ENCODE results near the gene PRR13. TPM values are rescaled to one million over a fixed set of nuclear protein-coding genes. Genes with fewer than 3 reads are reported as not detected.
A peak's percentile ranks its signal among the peaks of the same experiment; 100 is the strongest.

PRR13 gene
- total and polyA plus RNA-seq, 9 of the 15 experiments (the other 6 are each of a cell fraction or from before 2014, with no cell fraction given) = 117 to 835 (median 285) TPM

DNA sequence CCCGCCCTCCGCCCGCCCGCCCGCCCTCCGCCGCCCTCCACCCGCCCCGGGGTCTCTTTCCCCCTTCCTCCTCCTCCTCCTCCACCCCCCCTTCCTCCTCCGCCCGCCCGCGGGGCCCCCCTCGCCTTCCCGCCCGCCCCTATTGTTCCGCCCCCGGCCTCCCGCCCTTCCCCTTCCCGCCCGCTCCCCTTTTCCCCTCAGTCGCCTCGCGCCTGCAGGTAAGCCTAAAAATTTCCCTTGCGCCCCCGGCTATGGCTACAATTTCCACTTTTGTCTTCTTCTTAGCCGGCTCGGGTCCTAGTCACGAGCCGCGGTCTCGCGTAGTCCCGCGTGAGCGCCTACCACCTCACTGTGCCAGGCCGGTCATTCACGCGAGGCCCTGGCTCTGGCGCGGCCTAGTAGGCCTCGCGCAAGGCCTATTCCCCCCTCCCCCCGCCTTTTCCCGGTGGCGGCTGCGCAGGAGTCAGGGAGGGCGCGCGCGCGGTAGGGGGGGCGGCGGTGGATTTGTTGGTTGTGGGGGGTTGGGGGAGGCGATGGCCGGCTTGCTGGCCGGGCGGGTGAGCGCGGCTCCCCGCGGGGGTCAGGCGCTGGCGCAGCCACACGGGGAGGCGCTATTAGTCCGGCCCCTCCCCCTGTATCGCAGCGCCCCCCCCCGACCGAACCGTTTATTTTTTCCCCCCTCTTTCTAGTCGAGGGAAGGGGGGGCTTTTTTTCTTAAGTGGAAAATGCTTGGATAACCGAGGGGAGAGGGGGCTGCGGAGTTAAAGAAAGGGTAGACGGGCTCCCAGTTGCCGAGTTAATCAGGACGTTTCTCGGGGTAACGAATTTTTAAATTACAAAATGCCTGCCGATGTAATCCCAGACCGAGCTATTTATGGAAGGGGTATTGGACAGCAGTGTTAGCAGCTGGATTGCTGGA lies 10.9 kb downstream of the PRR13 start (continued):
- TF ChIP-seq, protein P1, sequence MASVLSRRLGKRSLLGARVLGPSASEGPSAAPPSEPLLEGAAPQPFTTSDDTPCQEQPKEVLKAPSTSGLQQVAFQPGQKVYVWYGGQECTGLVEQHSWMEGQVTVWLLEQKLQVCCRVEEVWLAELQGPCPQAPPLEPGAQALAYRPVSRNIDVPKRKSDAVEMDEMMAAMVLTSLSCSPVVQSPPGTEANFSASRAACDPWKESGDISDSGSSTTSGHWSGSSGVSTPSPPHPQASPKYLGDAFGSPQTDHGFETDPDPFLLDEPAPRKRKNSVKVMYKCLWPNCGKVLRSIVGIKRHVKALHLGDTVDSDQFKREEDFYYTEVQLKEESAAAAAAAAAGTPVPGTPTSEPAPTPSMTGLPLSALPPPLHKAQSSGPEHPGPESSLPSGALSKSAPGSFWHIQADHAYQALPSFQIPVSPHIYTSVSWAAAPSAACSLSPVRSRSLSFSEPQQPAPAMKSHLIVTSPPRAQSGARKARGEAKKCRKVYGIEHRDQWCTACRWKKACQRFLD (CRISPR knock-in tag; IDR thresholded peaks at IDR 0.05) = peak; percentile 69; the same call in 1 of the 2 replicates
- TF ChIP-seq, protein P2, sequence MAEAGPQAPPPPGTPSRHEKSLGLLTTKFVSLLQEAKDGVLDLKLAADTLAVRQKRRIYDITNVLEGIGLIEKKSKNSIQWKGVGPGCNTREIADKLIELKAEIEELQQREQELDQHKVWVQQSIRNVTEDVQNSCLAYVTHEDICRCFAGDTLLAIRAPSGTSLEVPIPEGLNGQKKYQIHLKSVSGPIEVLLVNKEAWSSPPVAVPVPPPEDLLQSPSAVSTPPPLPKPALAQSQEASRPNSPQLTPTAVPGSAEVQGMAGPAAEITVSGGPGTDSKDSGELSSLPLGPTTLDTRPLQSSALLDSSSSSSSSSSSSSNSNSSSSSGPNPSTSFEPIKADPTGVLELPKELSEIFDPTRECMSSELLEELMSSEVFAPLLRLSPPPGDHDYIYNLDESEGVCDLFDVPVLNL (CRISPR knock-in tag; IDR thresholded peaks at IDR 0.05; ENCODE audit: low read depth) = peak; percentile 81; the same call in 1 of the 2 replicates
- TF ChIP-seq ZNF165 (CRISPR knock-in tag; IDR thresholded peaks at IDR 0.05; ENCODE audit: borderline replicate concordance) = no peak
- no peak for TF ChIP-seq FOXJ3 (CRISPR knock-in tag; IDR thresholded peaks at IDR 0.05)
- TF ChIP-seq, protein P3, sequence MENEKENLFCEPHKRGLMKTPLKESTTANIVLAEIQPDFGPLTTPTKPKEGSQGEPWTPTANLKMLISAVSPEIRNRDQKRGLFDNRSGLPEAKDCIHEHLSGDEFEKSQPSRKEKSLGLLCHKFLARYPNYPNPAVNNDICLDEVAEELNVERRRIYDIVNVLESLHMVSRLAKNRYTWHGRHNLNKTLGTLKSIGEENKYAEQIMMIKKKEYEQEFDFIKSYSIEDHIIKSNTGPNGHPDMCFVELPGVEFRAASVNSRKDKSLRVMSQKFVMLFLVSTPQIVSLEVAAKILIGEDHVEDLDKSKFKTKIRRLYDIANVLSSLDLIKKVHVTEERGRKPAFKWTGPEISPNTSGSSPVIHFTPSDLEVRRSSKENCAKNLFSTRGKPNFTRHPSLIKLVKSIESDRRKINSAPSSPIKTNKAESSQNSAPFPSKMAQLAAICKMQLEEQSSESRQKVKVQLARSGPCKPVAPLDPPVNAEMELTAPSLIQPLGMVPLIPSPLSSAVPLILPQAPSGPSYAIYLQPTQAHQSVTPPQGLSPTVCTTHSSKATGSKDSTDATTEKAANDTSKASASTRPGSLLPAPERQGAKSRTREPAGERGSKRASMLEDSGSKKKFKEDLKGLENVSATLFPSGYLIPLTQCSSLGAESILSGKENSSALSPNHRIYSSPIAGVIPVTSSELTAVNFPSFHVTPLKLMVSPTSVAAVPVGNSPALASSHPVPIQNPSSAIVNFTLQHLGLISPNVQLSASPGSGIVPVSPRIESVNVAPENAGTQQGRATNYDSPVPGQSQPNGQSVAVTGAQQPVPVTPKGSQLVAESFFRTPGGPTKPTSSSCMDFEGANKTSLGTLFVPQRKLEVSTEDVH (IDR thresholded peaks at IDR 0.05; ENCODE audit: low read depth, partially characterized antibody) = peak; percentile 17
- TF ChIP-seq ADNP (tag; IDR thresholded peaks at IDR 0.05) = no peak
- no peak for TF ChIP-seq FOS (IDR thresholded peaks at IDR 0.05; ENCODE audit: extremely low read depth, insufficient read length)
- peak; percentile 22; the same call in 1 of the 2 replicates for TF ChIP-seq ZNF197 (CRISPR knock-in tag; IDR thresholded peaks at IDR 0.05; ENCODE audit: low read depth)
- no peak for TF ChIP-seq KDM1A (IDR thresholded peaks at IDR 0.05)
- TF ChIP-seq, protein P4, sequence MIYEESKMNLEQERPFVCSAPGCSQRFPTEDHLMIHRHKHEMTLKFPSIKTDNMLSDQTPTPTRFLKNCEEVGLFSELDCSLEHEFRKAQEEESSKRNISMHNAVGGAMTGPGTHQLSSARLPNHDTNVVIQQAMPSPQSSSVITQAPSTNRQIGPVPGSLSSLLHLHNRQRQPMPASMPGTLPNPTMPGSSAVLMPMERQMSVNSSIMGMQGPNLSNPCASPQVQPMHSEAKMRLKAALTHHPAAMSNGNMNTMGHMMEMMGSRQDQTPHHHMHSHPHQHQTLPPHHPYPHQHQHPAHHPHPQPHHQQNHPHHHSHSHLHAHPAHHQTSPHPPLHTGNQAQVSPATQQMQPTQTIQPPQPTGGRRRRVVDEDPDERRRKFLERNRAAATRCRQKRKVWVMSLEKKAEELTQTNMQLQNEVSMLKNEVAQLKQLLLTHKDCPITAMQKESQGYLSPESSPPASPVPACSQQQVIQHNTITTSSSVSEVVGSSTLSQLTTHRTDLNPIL (CRISPR knock-in tag; IDR thresholded peaks at IDR 0.05) = no peak
- no peak for TF ChIP-seq CCAR2 (IDR thresholded peaks at IDR 0.05; ENCODE audit: low read depth, low read length)
- no peak for TF ChIP-seq PHB2 (IDR thresholded peaks at IDR 0.05; ENCODE audit: low read depth)
- TF ChIP-seq SMC3 (conservative IDR thresholded peaks at IDR 0.05; ENCODE audit: insufficient read depth, low read depth, low read length) = no peak
- no peak for TF ChIP-seq KLF6 (CRISPR knock-in tag; IDR thresholded peaks at IDR 0.05; ENCODE audit: borderline replicate concordance)
- no peak for TF ChIP-seq SETDB1 (IDR thresholded peaks at IDR 0.05; ENCODE audit: low read length)
- no peak for TF ChIP-seq MTF1 (CRISPR knock-in tag; IDR thresholded peaks at IDR 0.05; ENCODE audit: borderline replicate concordance)

All from K562 (cell line).